Smooth muscle cell (in vitro differentiated cells): Measurements from ENCODE around the gene FOXA2. TPM values are rescaled to one million over a fixed set of nuclear protein-coding genes. Genes with fewer than 3 reads are reported as not detected.
A peak's percentile ranks its signal among the peaks of the same experiment; 100 is the strongest.

Source experiments
- DNase-seq: peaks from one replicate; lab custom pipeline; 2025; ENCODE audit not compliant: unreplicated experiment; lab: John Stamatoyannopoulos, UW
- H2AFZ ChIP-seq: fragments of 200-600 bp; sonication (generic); 2 replicates; pipeline ENCODE4 v1.6.0; 2016; ENCODE audit warnings: antibody characterized with exemption, low read depth, mild to moderate bottlenecking
- H3F3A ChIP-seq: fragments of 200-600 bp; sonication (generic); 2 replicates; pipeline ENCODE4 v1.6.0; 2017; ENCODE audit warnings: antibody characterized with exemption, low read depth
- H3K27ac ChIP-seq: fragments of 200-600 bp; sonication (generic); 2 replicates; pipeline ENCODE4 v1.5.1; 2016; ENCODE audit warnings: low read depth, mild to moderate bottlenecking
- H3K27me3 ChIP-seq: fragments of 200-600 bp; sonication (generic); 2 replicates; pipeline ENCODE4 v1.6.1; 2016; ENCODE audit warnings: low read depth, mild to moderate bottlenecking
- H3K36me3 ChIP-seq: fragments of 200-600 bp; sonication (generic); 2 replicates; pipeline ENCODE4 v1.5.1; 2016; ENCODE audit warnings: low read depth
- H3K4me1 ChIP-seq: fragments of 200-600 bp; sonication (generic); 2 replicates; pipeline ENCODE4 v1.5.1; 2016; ENCODE audit warnings: low read depth
- H3K4me2 ChIP-seq: fragments of 200-600 bp; sonication (generic); 2 replicates; pipeline ENCODE4 v1.6.0; 2016; ENCODE audit warnings: mild to moderate bottlenecking
- H3K4me3 ChIP-seq: fragments of 200-600 bp; sonication (generic); 2 replicates; pipeline ENCODE4 v1.5.1; 2016; ENCODE audit warnings: mild to moderate bottlenecking
- H3K79me2 ChIP-seq: fragments of 200-600 bp; sonication (generic); 2 replicates; pipeline ENCODE4 v1.6.0; 2016; ENCODE audit warnings: low read depth, mild to moderate bottlenecking
- H3K9ac ChIP-seq: fragments of 200-600 bp; sonication (generic); 2 replicates; pipeline ENCODE4 v1.6.0; 2016; ENCODE audit warnings: low read depth
- H3K9me3 ChIP-seq: fragments of 200-600 bp; sonication (generic); replicated peaks from 2 replicates; pipeline ENCODE4 v1.5.1; 2016; ENCODE audit warnings: low read depth
- H4K20me1 ChIP-seq: fragments of 200-600 bp; sonication (generic); 2 replicates; pipeline ENCODE4 v1.6.0; 2016; ENCODE audit warnings: low read depth
- WGBS: methylation state at CpG from one replicate; pipeline ENCODE4 v1.1.7; 2016; ENCODE audit warnings: low lambda C conversion rate; 5-methylcytosine and 5-hydroxymethylcytosine counted together
- polyA plus RNA-seq: library from polyadenylated mRNA; unstranded; fragments of >200 nt; fragmentation: Nextera tagmentation; extraction: Ambion mirVana; gene quantifications from 2 replicates; pipeline ENCODE4 v1.2.1, GENCODE V29; 2016
- total RNA-seq: library from RNA; depleted of rRNA; stranded (reverse); fragments of >200 nt; gene quantifications from 2 replicates; pipeline ENCODE4 v1.2.3, GENCODE V29; 2014
- TF ChIP-seq, protein P1 (sequence below): fragments of 200-600 bp; sonication (generic); IDR thresholded peaks from 2 replicates; pipeline ENCODE4 v1.5.1; 2017; ENCODE audit warnings: borderline replicate concordance, mild to moderate bottlenecking, antibody characterized with exemption; ENCODE audit not compliant: insufficient read depth, poor library complexity, severe bottlenecking

FOXA2 gene
- total and polyA plus RNA-seq, 2 experiments from 2014 or later, result not detected

- DNase-seq, result no peak
- Histone ChIP-seq H3K9me3 (no peaks in the 10 kb centered on the region), H3K4me2 (no peak overlapping the region), H2AFZ (no peak overlapping the region), H3K79me2 (no peaks in the 10 kb centered on the region), H3F3A (no peaks in the 10 kb centered on the region), H3K27ac (no peak overlapping the region), H3K9ac (no peak overlapping the region), H3K36me3 (no peaks in the 10 kb centered on the region), H4K20me1 (no peaks in the 10 kb centered on the region), H3K4me1 (peaks cover 17% of the 10 kb centered on the region), H3K27me3 (peaks cover 100% of the 10 kb centered on the region), H3K4me3 (peak overlapping the region; percentile 46)
- 5% methylated on average over 48 of the region's 48 CpGs for WGBS
- TF ChIP-seq, protein P1, sequence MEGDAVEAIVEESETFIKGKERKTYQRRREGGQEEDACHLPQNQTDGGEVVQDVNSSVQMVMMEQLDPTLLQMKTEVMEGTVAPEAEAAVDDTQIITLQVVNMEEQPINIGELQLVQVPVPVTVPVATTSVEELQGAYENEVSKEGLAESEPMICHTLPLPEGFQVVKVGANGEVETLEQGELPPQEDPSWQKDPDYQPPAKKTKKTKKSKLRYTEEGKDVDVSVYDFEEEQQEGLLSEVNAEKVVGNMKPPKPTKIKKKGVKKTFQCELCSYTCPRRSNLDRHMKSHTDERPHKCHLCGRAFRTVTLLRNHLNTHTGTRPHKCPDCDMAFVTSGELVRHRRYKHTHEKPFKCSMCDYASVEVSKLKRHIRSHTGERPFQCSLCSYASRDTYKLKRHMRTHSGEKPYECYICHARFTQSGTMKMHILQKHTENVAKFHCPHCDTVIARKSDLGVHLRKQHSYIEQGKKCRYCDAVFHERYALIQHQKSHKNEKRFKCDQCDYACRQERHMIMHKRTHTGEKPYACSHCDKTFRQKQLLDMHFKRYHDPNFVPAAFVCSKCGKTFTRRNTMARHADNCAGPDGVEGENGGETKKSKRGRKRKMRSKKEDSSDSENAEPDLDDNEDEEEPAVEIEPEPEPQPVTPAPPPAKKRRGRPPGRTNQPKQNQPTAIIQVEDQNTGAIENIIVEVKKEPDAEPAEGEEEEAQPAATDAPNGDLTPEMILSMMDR, result no peak
Measured at GRCh38 chr20:22576733-22577514, 7.4 kb downstream of the FOXA2 start.

DNA sequence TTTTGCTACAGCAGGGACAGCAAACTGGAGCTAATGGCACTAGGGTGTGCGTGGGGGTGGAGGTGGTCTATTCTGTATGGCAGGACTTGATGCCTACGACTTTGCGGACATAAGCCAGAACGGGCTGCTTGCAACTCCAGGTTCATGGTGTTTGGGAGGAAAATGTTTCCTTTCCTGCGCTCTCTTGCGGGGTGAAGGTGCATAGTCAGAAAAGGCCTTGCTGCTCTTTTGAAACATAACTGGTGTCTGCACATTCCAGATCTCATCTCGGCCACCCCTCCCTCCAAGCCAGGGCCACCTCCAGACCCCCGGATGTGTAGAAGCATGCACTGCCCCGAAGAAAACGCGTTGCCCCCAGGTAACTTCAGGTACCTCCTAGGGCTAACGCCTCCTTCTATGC lies 8.1 kb downstream of the FOXA2 start:
- Histone ChIP-seq H3K4me1 (peaks cover 17% of the 10 kb centered on the region), H3K9me3 (no peaks in the 10 kb centered on the region), H3K27me3 (peaks cover 100% of the 10 kb centered on the region), H3K79me2 (no peaks in the 10 kb centered on the region), H3F3A (no peaks in the 10 kb centered on the region), H3K36me3 (no peaks in the 10 kb centered on the region), H2AFZ (no peak overlapping the region), H3K27ac (no peak overlapping the region), H3K4me3 (peak overlapping the region; percentile 46), H3K4me2 (no peak overlapping the region), H3K9ac (no peak overlapping the region), H4K20me1 (no peaks in the 10 kb centered on the region)
- DNase-seq, result no peak
- 6% methylated on average over 12 of the region's 12 CpGs for WGBS
- TF ChIP-seq, protein P1, result no peak

- Histone ChIP-seq H3K4me2 (no peak overlapping the region), H3K27ac (no peak overlapping the region), H3K27me3 (peaks cover 100% of the 10 kb centered on the region), H4K20me1 (no peaks in the 10 kb centered on the region), H3K4me3 (no peak overlapping the region), H3K79me2 (no peaks in the 10 kb centered on the region), H3K4me1 (peaks cover 21% of the 10 kb centered on the region), H3K9me3 (no peaks in the 10 kb centered on the region), H3F3A (no peaks in the 10 kb centered on the region), H3K36me3 (no peaks in the 10 kb centered on the region), H2AFZ (no peak overlapping the region), H3K9ac (no peak overlapping the region)
- TF ChIP-seq, protein P1, result no peak
- 8% methylated on average over 4 of the region's 4 CpGs for WGBS
- DNase-seq, result no peak
Measured at GRCh38 chr20:22575737-22576136, 8.6 kb downstream of the FOXA2 start.
